ACC112 (cell line): ENCODE data around the gene HSF2.
"Not testable (repeated sequence)": the region's sequence is repeated elsewhere in the genome, so short reads cannot be mapped to it uniquely, and the experiment has no call there.

Experiments
- H2AFZ ChIP-seq: fragments of 200-600 bp; sonication (generic); one replicate; pipeline ENCODE4 v1.6.0; 2017; ENCODE audit warnings: antibody characterized with exemption, low read length; ENCODE audit not compliant: unreplicated experiment
- H3K27ac ChIP-seq: fragments of 200-600 bp; sonication (generic); 2 replicates; pipeline ENCODE4 v1.5.1; 2014; ENCODE audit warnings: low read depth, mild to moderate bottlenecking, antibody characterized with exemption, low read length, moderate library complexity
- H3K27me3 ChIP-seq: fragments of 200-600 bp; sonication (generic); 2 replicates; pipeline ENCODE4 v1.6.1; 2014; ENCODE audit warnings: mild to moderate bottlenecking, antibody characterized with exemption, low read length, moderate library complexity, mixed read lengths; ENCODE audit not compliant: insufficient read depth
- H3K36me3 ChIP-seq: fragments of 200-600 bp; sonication (generic); 2 replicates; pipeline ENCODE4 v1.6.1; 2016; ENCODE audit warnings: mild to moderate bottlenecking, antibody characterized with exemption, low read length, moderate library complexity, mixed read lengths; ENCODE audit not compliant: insufficient read depth
- H3K4me1 ChIP-seq: fragments of 200-600 bp; sonication (generic); one replicate; pipeline ENCODE4 v1.6.1; 2016; ENCODE audit warnings: low read length, mixed read lengths; ENCODE audit not compliant: insufficient read depth, unreplicated experiment, control insufficient read depth
- H3K4me3 ChIP-seq: fragments of 200-600 bp; sonication (generic); 2 replicates; pipeline ENCODE4 v1.5.1; 2014; ENCODE audit warnings: mild to moderate bottlenecking, low read depth, low read length
- H3K79me2 ChIP-seq: fragments of 200-600 bp; sonication (generic); one replicate; pipeline ENCODE4 v1.6.0; 2016; ENCODE audit warnings: low read length; ENCODE audit not compliant: control insufficient read depth, unreplicated experiment, insufficient read depth

The HSF2 gene

GRCh38 chr6:122452509-122452908 lies 53.1 kb downstream of the HSF2 start:
- H3K27me3 ChIP-seq, result no peaks in the 10 kb centered on the region
- H3K79me2 ChIP-seq, result peaks cover 10% of the 10 kb centered on the region
- H3K4me3 ChIP-seq, result no peak overlapping the region
- no peak overlapping the region for H2AFZ ChIP-seq
- no peak overlapping the region for H3K27ac ChIP-seq
- peaks cover 57% of the 10 kb centered on the region for H3K36me3 ChIP-seq
- no peaks in the 10 kb centered on the region for H3K4me1 ChIP-seq

- peaks cover 30% of the 10 kb centered on the region for H3K79me2 ChIP-seq
- peaks cover 5% of the 10 kb centered on the region for H3K4me1 ChIP-seq
- no peak overlapping the region for H2AFZ ChIP-seq
- peaks cover 46% of the 10 kb centered on the region for H3K36me3 ChIP-seq
- no peak overlapping the region for H3K27ac ChIP-seq
- no peaks in the 10 kb centered on the region for H3K27me3 ChIP-seq
- H3K4me3 ChIP-seq, result no peak overlapping the region
Measured at GRCh38 chr6:122454673-122455072, 55.2 kb downstream of the HSF2 start.

GRCh38 chr6:122455116-122455515 lies 55.7 kb downstream of the HSF2 start:
- not testable (repeated sequence) for H3K4me3 ChIP-seq, H3K27me3 ChIP-seq, H3K27ac ChIP-seq, H3K4me1 ChIP-seq, H2AFZ ChIP-seq
- peaks cover 43% of the 10 kb centered on the region for H3K36me3 ChIP-seq
- H3K79me2 ChIP-seq, result peaks cover 34% of the 10 kb centered on the region

DNA sequence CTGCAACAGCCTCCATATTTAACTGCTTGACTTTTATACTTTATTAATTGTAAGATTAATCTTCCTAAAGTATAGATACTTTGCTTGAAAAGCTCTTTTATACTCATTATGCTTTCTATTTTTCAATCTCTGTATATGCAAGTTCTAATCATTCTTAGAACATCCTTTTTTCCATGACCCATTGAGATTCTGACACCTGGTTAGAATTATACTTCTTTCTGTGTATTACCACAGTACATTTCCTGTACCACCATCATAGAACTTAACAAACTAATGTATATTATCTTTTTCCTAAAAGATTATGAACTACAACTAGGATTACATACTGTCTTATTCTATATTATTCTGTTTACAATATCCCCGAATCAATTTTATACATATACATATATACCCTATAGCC lies 58.6 kb downstream of the HSF2 start:
- Histone ChIP-seq H3K36me3 (peaks cover 26% of the 10 kb centered on the region), H3K27ac (no peak overlapping the region), H2AFZ (no peak overlapping the region), H3K27me3 (no peaks in the 10 kb centered on the region), H3K4me3 (no peak overlapping the region), H3K4me1 (peaks cover 5% of the 10 kb centered on the region), H3K79me2 (peaks cover 63% of the 10 kb centered on the region)

GRCh38 chr6:122459240-122459639 lies 59.8 kb downstream of the HSF2 start:
- Histone ChIP-seq H3K4me3 (no peak overlapping the region), H3K4me1 (peaks cover 5% of the 10 kb centered on the region), H3K27me3 (no peaks in the 10 kb centered on the region), H2AFZ (no peak overlapping the region), H3K27ac (no peak overlapping the region), H3K36me3 (peaks cover 24% of the 10 kb centered on the region), H3K79me2 (peaks cover 73% of the 10 kb centered on the region)

GRCh38 chr6:122459865-122460416 lies 60.5 kb downstream of the HSF2 start:
- Histone ChIP-seq H3K36me3 (peaks cover 31% of the 10 kb centered on the region), H3K79me2 (peaks cover 80% of the 10 kb centered on the region)
- H2AFZ ChIP-seq, H3K27ac ChIP-seq, H3K4me3 ChIP-seq, H3K27me3 ChIP-seq, H3K4me1 ChIP-seq: not testable (repeated sequence)

DNA sequence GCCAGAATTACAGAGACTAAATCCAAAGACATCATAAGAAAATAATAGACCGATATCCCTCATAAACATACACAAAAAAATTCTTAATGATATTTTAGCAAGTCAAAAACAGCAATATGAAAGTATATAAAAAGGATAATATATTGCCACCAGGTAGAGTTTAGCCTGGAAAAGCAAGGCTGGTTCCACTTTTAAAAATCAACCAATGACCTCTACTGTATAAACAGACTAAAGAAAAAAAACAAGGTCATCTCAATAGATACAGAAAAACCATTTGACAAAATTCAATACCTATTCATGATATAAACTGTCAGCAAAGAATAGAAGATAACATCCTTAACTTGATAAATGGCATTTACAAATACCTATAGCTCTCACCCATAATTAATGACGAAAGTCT lies 62.4 kb downstream of the HSF2 start:
- Histone ChIP-seq H2AFZ (no peak overlapping the region), H3K4me3 (no peak overlapping the region), H3K79me2 (peaks cover 95% of the 10 kb centered on the region), H3K27me3 (no peaks in the 10 kb centered on the region), H3K27ac (no peak overlapping the region), H3K36me3 (peaks cover 31% of the 10 kb centered on the region), H3K4me1 (peaks cover 5% of the 10 kb centered on the region)

DNA sequence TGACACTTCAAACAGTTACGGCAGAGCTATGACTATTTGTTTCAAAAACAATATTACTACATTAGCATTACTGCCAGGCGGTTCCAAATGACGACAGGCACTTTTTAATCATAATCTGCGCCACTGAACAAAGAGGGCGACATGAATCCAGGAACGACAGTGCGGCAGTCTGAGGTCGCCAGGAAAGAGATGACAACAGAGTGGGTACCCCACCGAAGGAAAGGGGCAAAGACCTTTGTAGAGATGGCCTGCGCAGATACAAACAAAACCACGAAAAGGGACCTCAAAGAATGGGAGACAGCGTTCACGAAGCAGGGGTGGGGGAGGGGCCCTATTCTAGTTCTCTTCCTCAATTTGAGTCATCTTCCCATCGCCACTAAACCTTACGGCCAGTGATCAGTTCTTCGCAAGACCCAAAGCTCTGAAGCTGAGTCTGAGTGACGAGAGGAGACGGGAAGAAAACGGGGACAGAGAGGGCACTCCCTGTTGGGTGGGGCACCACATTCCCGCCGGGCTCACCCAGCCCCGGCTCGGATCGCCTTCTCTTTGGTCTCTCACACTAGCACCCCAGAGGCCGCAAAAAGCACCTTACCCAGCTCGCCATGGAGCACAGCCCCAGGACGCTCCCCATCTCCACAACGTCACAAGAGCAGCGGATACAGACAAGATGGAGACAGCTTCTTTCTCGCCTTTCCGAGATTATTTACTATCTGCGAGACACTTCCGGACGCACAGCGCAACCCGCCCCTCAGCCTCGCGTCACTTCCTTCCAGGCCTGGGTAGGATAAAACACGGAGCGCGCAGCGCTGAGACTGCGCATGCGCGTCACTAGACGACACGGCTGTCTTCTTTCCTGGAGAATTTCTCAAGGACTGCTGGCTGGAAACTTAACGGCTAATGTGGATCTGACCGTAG lies 71.9 kb downstream of the HSF2 start, which contains the start of gene SERINC1:
SERINC1 (minus strand) TSS at position 701 of the 915 bp plus-strand sequence; CDS start at position 631, 70 bp downstream.
- peak within 1 kb of the TSS; percentile 98 for H3K4me3 ChIP-seq
- H3K27ac ChIP-seq, result peak within 1 kb of the TSS; percentile 88
- H3K36me3 ChIP-seq, result no peaks in the 10 kb centered on the region
- H2AFZ ChIP-seq, result peak within 1 kb of the TSS; percentile 94
- H3K4me1 ChIP-seq, result peaks cover 10% of the 10 kb centered on the region
- peaks cover 53% of the 10 kb centered on the region for H3K79me2 ChIP-seq
- H3K27me3 ChIP-seq, result no peaks in the 10 kb centered on the region

- Histone ChIP-seq H2AFZ (peak overlapping the region; percentile 94), H3K4me3 (peak overlapping the region; percentile 98), H3K36me3 (no peaks in the 10 kb centered on the region), H3K79me2 (peaks cover 47% of the 10 kb centered on the region), H3K4me1 (peaks cover 10% of the 10 kb centered on the region), H3K27ac (peak overlapping the region; percentile 88), H3K27me3 (no peaks in the 10 kb centered on the region)
Measured at GRCh38 chr6:122472022-122472340, 72.5 kb downstream of the HSF2 start.

GRCh38 chr6:122476131-122476530 lies 76.7 kb downstream of the HSF2 start:
- Histone ChIP-seq H3K4me3 (no peak overlapping the region), H3K4me1 (peaks cover 4% of the 10 kb centered on the region), H3K27me3 (no peaks in the 10 kb centered on the region), H2AFZ (no peak overlapping the region), H3K36me3 (no peaks in the 10 kb centered on the region), H3K79me2 (peaks cover 5% of the 10 kb centered on the region), H3K27ac (no peak overlapping the region)

DNA sequence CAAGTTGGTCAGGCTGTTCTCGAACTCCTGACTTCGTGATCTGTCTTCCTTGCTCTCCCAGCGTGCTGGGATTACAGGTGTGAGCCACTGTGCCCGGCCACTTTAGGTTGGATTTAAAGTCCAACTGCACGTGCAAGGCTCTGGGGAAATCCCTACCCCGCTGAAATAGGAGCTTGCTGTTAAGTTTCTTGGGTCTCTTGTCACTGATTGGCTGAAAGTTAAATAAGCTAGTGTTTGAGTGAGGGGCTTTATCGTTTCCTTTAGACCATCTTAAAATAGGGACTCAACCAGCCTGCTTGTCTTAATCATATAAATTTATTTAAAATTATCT lies 83.3 kb downstream of the HSF2 start:
- no peak overlapping the region for H3K27ac ChIP-seq
- H2AFZ ChIP-seq, result no peak overlapping the region
- no peaks in the 10 kb centered on the region for H3K36me3 ChIP-seq
- H3K4me1 ChIP-seq, result no peaks in the 10 kb centered on the region
- no peaks in the 10 kb centered on the region for H3K79me2 ChIP-seq
- H3K4me3 ChIP-seq, result no peak overlapping the region
- H3K27me3 ChIP-seq, result no peaks in the 10 kb centered on the region
